CD4-positive, alpha-beta T cell (primary cell): ENCODE measurements around the gene GARIN5B. TPM values are rescaled to one million over a fixed set of nuclear protein-coding genes. Genes with fewer than 3 reads are reported as not detected.

Source experiments
- ATAC-seq: fragments of 200-7000 bp; cut with Tn5 transposase; one replicate; pipeline ENCODE4 v1.10.0; 2022; ENCODE audit warnings: mild to moderate bottlenecking; ENCODE audit not compliant: poor library complexity
- CTCF ChIA-PET: fragments of 350-600 bp; sonication (Branson Sonifier 250); formaldehyde crosslinking; loops from one replicate; lab custom pipeline; 2021; ENCODE audit warnings: antibody characterized with exemption, inconsistent platforms; lab: Charles Lee
- POLR2A ChIA-PET: fragments of 350-600 bp; sonication (Branson Sonifier 250); formaldehyde crosslinking; loops from one replicate; lab custom pipeline; 2021; ENCODE audit warnings: antibody characterized with exemption, inconsistent platforms; lab: Charles Lee
- DNase-seq, 14 experiments: peaks; one replicate each; pipeline ENCODE4 v3.0.0-alpha.2; 2013 to 2020; ENCODE audit warnings: mixed read lengths in 2 of 14
- H3K27ac ChIP-seq, 2 donors: one replicate each; pipeline versions ENCODE4 v1.5.1 to v1.7.0; 2013; ENCODE audit warnings: low read length in 2 of 2, low read depth in 1 of 2, mild to moderate bottlenecking in 1 of 2
- H3K27me3 ChIP-seq, 2 experiments: 1 replicate in 1 of 2; 2 replicates in 1 of 2; pipeline versions ENCODE4 v1.6.1 to v1.7.0; 2013; ENCODE audit warnings: low read length in 2 of 2, control low read depth in 1 of 2, mild to moderate bottlenecking in 1 of 2, moderate library complexity in 1 of 2; ENCODE audit not compliant: insufficient read depth in 2 of 2, control insufficient read depth in 1 of 2
- H3K36me3 ChIP-seq: one replicate; pipeline ENCODE4 v1.6.1; 2013; ENCODE audit warnings: low read length, control low read depth; ENCODE audit not compliant: insufficient read depth
- H3K4me1 ChIP-seq: one replicate; pipeline ENCODE4 v1.6.1; 2013; ENCODE audit warnings: low read length, control low read depth; ENCODE audit not compliant: insufficient read depth
- H3K4me3 ChIP-seq: one replicate; pipeline ENCODE4 v1.5.1; 2013; ENCODE audit warnings: mild to moderate bottlenecking, low read length, moderate library complexity
- H3K9me3 ChIP-seq, 2 experiments: 1 replicate in 1 of 2; 2 replicates in 1 of 2; pipeline versions ENCODE4 v1.6.1 to v1.7.0; 2013; ENCODE audit warnings: low read length in 2 of 2, mild to moderate bottlenecking in 2 of 2, control low read depth in 1 of 2, moderate library complexity in 1 of 2; ENCODE audit not compliant: control insufficient read depth in 1 of 2, insufficient read depth in 1 of 2
- H3K27ac Mint-ChIP-seq: one replicate; pipeline ENCODE4 v1.8.0; 2020; ENCODE audit warnings: mixed read lengths
- H3K27me3 Mint-ChIP-seq: one replicate; pipeline ENCODE4 v1.8.0; 2021; ENCODE audit warnings: mixed read lengths
- H3K36me3 Mint-ChIP-seq: one replicate; pipeline ENCODE4 v1.8.0; 2021; ENCODE audit warnings: low read depth, mixed read lengths
- H3K4me1 Mint-ChIP-seq: one replicate; pipeline ENCODE4 v1.8.0; 2021; ENCODE audit warnings: low read depth, mixed read lengths
- H3K4me3 Mint-ChIP-seq: one replicate; pipeline ENCODE4 v1.8.0; 2020; ENCODE audit warnings: mild to moderate bottlenecking, mixed read lengths
- H3K9me3 Mint-ChIP-seq: one replicate; pipeline ENCODE4 v1.8.0; 2020; ENCODE audit warnings: mixed read lengths
- CTCF ChIP-seq: fragments of 200-600 bp; IDR thresholded peaks from one replicate; pipeline ENCODE4 v1.8.0; 2022; ENCODE audit warnings: antibody characterized with exemption, mild to moderate bottlenecking
- intact Hi-C, 2 experiments: fragments of 100-400 bp; cut with DNase I in 1 of 2; cut with micrococcal nuclease in 1 of 2; formaldehyde crosslinking; loops; one replicate each; pipeline versions ENCODE4 v1.15.1 to v1.9.0; 2023 to 2025; cut with DNase I, micrococcal nuclease
- total RNA-seq, 174 experiments: library from RNA in 2 of 174; stranded (reverse) in 2 of 174; gene quantifications; one replicate each; pipeline ENCODE4 v1.2.3 and lab custom pipeline; 2021 to 2026

Gene GARIN5B
- total RNA-seq, 2 experiments from 2014 or later: 0.08 TPM; not detected in 1

GRCh38 chr19:55345101-55345817, 17.8 kb downstream of the GARIN5B start:
- Mint-ChIP-seq H3K4me1 (peaks cover 4% of the 10 kb centered on the region), H3K4me3 (no peak overlapping the region)
- H3K27me3 ChIP-seq: peaks cover 0 to 4% of the 10 kb centered on the region in 2 experiments

GRCh38 chr19:55344444-55344843, 18.6 kb downstream of the GARIN5B start:
- H3K27me3 ChIP-seq: peaks cover 0 to 4% of the 10 kb centered on the region in 2 experiments
- Mint-ChIP-seq H3K36me3 (peaks cover 20% of the 10 kb centered on the region), H3K27me3 (no peaks in the 10 kb centered on the region), H3K4me1 (peaks cover 9% of the 10 kb centered on the region), H3K27ac (no peak overlapping the region), H3K4me3 (no peak overlapping the region), H3K9me3 (no peaks in the 10 kb centered on the region)
- no peak for ATAC-seq
- DNase-seq: no peak
- H3K9me3 ChIP-seq: peaks cover 0 to 3% of the 10 kb centered on the region in 2 experiments
- intact Hi-C loops: no loop called here
- H3K4me1 ChIP-seq: peaks cover 19% of the 10 kb centered on the region
- no peak overlapping the region for H3K27ac ChIP-seq
- H3K36me3 ChIP-seq: peaks cover 8% of the 10 kb centered on the region
- POLR2A ChIA-PET: no interaction called here
- no peak overlapping the region for H3K4me3 ChIP-seq
- CTCF ChIA-PET: interaction anchor here (0.7 kb wide), 1 partner anchor 89 kb away, joined by 4 read pairs; no protein-coding TSS in a partner anchor
- no peak for TF ChIP-seq CTCF

More at GRCh38 chr19:55345101-55345817, 17.8 kb downstream of the GARIN5B start:
- ATAC-seq (no peak), DNase-seq (no peak)
- H3K9me3 ChIP-seq: peaks cover 0 to 3% of the 10 kb centered on the region in 2 experiments
- peaks cover 8% of the 10 kb centered on the region for H3K36me3 ChIP-seq
- POLR2A ChIA-PET: no interaction called here
- peaks cover 15% of the 10 kb centered on the region for H3K4me1 ChIP-seq
- H3K4me3 ChIP-seq: no peak overlapping the region
- no peak overlapping the region for H3K27ac ChIP-seq
- TF ChIP-seq CTCF: no peak
- CTCF ChIA-PET: no interaction called here
- Mint-ChIP-seq H3K27ac (no peak overlapping the region), H3K27me3 (no peaks in the 10 kb centered on the region), H3K36me3 (peaks cover 15% of the 10 kb centered on the region), H3K9me3 (no peaks in the 10 kb centered on the region)
- intact Hi-C loops: no loop called here

GRCh38 chr19:55341595-55342531, 21.2 kb downstream of the GARIN5B start:
- Histone ChIP-seq H3K4me1 (peaks cover 32% of the 10 kb centered on the region), H3K27ac (no peak overlapping the region), H3K36me3 (peaks cover 8% of the 10 kb centered on the region), H3K27me3 (peaks cover 3 to 4% of the 10 kb centered on the region in 2 experiments), H3K9me3 (no peaks in the 10 kb centered on the region), H3K4me3 (no peak overlapping the region)
- H3K9me3 Mint-ChIP-seq: no peaks in the 10 kb centered on the region
- CTCF ChIA-PET: no interaction called here
- peak in 1 of 14 experiments; percentile 45 for DNase-seq
- H3K4me3 Mint-ChIP-seq: peak overlapping the region; percentile 62
- peaks cover 21% of the 10 kb centered on the region for H3K4me1 Mint-ChIP-seq
- intact Hi-C loops: no loop called here
- no peak for ATAC-seq
- H3K27ac Mint-ChIP-seq: peak overlapping the region; percentile 99
- H3K27me3 Mint-ChIP-seq: peaks cover 13% of the 10 kb centered on the region
- POLR2A ChIA-PET: no interaction called here
- H3K36me3 Mint-ChIP-seq: peaks cover 32% of the 10 kb centered on the region
- TF ChIP-seq CTCF: no peak
